HG03039 (cell line): ENCODE data around the gene RFNG.

Experiments used
- ATAC-seq: cut with Tn5 transposase; IDR thresholded peaks from one replicate; pipeline ENCODE4 v1.9.1; 2021; ENCODE audit warnings: mild to moderate bottlenecking, moderate library complexity; ENCODE audit not compliant: unreplicated experiment

Gene RFNG

DNA sequence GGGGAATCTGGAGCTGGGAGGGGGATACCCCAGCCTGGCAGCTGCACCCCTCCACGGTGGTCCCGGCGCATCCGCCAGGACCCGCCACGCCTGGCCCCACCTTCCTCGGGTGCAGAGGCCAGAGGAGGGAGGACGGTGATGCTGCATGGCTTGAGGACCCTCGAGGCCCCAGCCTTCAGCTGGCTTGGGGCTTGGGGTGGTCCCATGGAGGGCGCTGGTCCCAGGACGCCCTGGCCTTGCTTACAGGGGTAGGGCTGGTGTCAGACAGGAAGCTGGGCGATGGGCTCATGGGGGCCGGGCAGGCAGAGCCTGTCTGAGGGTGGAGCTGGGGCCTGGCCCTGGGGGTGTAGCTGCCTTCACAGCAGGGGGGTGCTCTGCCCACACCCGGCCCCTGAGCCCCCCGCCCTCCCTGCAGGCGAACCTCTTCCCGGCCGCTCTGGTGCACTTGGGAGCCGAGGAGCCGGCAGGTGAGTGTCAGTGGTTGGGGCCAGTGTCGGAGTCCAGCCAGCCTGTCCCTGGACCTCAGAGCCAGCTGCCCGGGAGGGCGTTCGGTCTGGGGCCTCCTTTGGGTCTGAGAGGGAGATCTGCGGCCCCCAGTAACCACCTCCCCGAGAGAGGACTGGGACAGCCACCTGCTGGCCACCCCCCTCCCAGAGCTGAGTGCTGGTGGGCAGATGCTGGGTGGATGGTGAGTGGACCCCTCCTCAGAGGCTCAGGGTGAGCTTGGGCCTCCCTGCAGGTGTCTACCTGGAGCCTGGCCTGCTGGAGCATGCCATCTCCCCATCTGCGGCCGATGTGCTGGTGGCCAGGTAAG is 35.3 kb downstream of the RFNG start:
- no peak for ATAC-seq

DNA sequence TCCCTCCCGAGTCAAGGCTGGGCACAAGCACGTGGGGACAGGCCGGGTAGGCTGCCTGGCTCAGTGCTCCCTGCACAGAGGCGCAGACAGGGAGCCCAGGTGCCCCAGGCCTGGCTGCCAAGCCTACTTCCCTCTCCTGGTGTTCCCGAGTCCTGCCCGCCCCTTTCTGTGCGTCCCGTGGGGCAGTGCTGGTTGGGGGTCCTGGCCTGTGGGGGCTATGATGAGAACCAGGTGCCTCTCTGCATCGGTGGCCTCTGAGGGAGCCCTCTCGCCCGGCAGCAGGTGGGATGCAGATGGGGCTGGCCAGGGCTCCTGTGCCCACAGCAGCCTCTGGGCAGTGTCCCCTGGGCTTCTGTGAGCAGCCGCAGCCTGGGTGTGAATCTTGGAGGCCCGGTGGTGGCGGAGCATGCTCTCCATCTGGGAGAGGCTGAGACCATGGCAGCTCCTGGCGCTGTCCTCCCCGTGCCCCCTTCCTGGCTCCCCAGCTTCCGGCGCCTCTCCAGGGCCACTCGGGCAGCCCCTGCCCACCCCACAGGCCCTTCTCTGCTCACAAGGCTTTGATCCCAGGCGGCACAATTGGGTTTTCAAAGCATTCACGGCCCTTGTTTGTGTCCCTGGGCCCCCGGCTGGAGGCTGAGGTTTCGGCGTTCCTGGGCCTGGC is 36.2 kb downstream of the RFNG start:
- ATAC-seq, result no peak

DNA sequence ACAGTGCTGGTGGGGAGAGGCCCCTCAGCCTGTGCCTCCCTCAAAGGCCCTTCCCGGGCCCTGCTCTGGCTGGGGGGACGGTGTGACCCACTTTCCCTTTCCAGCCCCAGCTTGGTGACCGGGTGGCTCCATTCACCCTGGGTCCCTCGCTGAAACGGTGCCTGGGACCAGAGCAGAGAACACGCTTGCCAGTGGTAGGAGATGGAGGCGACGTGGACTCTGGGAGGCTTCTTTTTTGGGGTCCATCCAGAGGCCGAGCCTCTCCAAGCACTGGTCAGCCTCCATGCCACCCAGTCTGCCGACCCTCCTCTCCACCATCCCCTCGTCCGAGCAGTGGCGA is 36.7 kb downstream of the RFNG start:
- ATAC-seq, result no peak

DNA sequence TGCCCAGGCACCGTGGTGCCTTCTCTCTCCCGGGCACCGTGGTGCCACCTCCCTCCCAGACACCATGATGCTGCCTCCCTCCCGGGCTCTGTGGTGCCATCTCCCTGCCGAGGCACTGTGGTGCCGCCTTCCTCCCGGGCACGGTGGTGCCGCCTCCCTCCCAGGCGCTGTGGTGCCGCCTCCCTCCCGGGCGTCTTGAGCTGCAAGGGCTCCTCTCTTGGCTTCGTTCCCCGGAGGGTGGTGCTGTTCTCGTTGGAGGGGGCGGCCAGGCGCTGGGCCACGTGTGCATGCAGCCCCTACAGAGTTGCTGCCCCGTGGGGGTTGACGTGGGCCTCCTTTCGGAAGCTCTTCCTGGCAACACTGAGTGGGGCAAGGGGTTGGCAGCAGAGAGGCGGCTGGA is 37.2 kb downstream of the RFNG start:
- no peak for ATAC-seq

DNA sequence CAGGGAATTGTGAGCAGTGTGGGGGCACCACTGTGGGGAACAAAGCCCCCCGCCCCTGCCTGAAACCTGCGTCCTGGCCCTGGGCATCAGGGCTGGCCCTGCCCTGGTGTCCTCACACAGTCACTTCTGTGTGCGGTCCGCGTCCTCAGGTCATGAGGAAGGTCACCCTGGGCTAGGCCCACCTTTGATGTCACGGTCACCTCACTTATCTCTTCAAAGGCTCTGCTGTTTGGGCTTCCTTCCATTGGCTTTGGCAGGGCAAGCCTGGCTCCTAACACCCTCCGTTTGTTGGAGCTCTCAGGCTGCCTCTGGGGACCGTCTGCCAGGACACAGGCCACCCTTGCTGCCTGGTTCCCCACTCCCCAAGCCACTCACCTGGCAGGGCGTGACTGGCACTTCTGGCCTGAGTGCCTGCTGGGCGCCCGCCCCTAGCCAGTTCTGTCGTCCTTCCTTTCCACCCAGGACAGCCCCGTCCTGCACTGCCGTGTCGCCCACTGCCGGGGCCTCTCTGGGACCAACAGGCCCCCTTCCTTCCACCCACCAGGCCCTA is 37.8 kb downstream of the RFNG start:
- ATAC-seq, result no peak

DNA sequence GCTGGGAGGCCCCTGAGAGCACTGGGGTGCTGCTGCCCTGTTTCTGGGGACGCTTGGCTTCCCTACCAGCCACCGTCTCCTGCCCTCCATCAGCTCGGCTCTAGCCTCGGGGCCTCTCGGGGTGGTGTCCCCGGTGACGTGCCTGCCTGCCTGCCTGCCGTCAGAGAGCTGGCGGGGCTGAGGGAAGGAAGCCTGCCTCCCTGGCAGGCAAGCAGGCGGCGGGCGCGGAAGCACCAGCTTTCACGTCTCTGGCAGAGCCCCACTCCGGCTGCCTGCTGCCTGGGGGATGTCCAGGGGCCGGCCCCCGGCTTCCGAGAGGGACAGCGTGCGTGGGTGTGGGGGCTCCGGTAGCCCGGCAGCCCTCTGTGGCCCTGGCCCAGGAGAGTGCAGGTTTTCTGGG is 38.3 kb downstream of the RFNG start:
- no peak for ATAC-seq

DNA sequence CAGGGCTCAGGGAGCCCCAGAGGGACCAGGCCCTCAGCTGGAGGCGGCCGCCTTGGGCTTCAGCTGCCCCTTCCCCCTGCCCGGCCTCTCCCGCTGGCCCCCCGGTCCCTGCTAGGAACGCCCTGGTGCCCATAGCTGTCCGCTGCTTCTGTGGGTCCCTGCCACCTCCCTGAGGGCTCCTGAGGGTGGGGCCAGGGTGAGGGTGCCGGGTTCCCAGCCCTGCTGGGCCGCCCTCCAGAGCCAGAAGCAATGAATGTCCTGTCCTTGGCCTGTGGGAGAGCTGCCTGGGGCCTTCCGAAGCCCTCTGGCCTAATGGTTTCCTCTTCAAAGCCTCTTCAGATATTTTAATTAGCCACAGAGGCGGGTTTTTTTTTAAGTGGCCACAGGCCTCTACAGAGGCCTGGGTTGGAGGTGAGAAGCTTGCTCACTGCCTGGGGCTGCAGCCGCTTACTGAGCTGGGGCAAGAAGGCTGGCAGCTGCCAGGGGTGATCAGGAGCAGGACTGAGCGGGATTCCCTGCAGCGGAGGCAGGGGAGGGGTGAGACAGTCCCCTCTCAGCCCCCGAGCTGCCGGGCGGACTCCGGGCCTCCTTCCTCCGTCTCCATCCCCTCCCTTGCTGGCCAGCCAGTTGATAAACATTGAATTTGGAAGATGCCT is 38.8 kb downstream of the RFNG start:
- ATAC-seq, result no peak

DNA sequence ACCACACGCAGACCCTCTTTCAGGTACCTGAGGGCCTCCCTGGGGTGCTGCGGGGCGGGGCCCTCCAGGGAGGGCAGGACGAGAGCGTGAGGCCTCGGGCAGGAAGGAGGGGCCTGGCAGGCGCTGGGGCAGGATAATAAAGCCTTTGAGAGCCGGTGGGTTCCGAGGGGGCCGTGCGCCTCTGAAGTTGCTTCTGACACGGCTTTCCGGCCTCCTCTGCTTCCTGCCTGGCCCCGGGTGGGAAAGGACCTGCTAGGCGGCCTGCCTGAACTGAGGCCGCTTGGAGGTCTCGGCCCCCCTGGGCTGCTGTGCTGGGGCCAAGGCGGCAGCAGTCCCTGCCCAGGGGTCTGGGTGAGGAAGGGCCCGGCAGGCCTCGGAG is 39.4 kb downstream of the RFNG start:
- ATAC-seq, result no peak

DNA sequence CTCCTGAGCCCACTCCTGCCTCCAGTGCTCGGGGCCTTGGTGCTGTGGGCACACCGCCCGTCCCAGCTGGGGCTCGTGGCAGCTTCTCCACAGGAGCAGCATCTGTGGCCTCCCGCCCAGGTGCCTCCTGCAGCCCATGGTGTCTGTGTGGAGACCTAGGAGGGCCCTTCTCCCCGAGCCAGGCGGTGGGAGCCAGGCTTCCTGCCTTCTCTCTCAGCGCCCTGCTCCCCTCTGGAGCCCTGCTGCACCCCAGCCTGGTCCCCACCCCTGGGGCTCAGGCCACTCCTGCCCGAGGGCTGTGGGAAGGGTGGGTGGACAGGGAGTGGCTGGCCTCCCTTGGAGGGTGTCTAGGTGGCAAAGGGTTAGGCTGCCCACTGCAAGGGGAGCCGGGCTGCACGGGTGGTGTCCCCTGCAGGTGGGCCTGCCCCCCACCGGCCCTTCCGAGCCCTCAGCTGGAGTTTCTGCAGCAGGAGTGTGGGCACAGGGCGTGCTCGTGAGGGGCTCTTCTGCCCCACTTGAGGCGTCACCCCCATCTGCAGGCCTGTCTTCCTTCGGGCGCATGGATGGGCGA is 39.9 kb downstream of the RFNG start:
- no peak for ATAC-seq

DNA sequence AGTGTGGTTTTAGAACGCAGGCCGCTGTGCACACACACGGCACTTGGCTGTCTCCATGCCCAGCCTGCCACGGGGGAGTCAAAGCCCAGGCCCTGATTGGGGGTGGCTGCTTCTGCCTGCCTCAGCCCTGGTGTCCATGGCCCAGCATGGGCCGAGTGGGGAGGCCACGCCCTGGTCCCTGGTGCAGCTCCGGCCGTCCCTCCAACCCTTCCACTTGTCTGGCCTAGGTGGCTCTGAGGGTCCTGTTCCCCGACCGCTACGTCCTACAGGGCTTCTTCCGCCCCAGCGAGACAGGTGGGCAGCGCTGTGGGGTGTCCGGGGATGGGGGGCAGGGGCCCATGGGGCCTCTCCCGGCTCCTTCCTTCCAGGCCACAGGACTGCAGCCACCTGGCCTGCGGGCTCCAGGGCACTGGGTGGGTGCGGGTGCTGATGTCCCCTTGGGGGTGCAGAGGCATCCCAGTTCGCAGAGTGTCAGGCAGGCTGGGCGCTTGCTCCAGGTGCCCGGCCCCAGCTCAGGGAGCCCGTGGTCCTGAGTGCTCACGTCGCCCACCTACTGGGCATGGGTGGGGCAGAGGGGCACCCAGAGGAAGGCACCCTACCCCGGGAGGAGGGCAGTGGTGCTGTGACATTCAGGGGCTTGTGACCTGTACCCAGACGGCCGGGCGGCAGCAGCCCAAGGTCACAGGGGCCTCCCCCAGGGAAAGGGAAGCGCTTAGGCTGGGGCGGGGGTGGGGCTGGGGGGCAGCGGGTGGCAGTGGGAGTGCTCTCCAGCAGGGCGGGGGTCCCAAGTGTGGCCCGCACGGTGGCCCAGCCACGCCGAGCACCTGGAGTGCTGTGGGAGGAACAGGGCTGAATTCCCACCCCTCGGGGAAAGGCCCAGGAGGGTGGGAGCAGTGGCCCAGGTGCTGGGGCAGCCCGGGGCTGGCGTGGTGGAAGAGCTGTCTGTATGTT is 40.8 kb downstream of the RFNG start:
- no peak for ATAC-seq

DNA sequence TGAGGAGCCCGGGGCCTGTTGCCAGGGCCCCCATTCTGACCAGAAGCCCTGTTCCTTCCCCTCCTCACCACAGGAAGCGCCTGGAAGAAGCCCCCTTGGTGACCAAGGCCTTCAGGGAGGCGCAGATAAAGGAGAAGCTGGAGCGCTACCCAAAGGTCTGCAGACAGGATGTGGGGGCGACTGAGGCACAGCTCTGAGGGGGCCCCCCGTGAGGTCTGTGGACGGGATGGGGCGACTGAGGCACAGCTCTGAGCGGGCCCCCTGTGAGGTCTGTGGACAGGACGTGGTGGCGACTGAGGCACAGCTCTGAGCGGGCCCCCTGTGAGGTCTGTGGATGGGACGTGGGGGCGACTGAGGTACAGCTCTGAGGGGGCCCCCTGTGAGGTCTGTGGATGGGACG is 42.2 kb downstream of the RFNG start:
- no peak for ATAC-seq

DNA sequence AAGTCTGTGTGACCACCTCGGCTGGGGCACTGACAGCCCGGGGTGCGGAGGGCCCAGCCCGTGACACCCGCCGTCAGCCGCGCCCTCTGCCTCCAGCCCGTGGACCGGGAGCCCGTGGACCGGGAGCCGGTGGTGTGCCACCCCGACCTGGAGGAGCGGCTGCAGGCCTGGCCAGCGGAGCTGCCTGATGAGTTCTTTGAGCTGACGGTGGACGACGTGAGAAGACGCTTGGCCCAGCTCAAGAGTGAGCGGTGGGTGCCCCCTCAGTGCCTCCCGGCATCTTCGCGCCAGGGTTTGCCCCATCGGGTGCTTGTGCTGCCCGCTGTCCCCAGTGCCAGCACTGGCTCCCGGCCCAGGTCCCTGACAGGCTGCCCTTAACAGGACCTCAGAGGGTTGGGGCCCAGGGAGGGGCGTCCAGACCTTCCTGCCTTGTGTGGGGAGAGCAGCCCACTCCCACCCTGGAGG is 42.6 kb downstream of the RFNG start:
- no peak for ATAC-seq

DNA sequence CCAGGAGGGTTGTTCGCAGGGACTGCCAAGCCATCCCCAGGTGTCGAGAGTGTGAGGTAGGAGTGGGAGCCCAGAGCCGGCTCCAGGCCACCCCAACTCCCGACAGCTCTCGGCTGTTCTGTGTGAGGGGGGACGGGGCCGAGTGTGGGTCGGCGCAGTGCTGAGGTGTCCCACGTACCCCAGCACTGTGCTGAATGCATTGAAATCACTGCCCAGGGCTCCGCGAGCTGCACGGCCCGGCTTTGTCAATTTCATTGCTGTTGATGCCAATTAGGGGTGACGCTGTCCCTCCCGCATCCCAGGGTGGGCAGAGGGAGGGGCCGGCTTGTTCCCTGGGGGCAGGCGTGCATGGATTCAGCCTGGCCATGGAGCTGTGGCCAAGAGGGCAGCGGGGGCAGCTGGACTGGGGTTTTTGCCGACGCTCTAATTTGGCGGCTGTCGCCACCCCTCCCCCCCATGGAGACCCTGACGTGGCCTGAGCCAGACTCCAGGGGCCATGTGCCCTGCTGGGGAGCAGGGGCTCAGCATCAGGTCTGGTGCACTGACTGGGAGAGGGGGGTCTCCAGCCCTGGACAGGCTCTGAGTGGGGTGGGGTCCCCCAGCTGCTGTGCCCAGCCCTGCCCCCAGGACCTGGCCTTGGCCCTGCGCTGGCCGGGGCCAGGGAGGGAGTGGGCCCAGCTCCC is 43.2 kb downstream of the RFNG start:
- ATAC-seq, result no peak

DNA sequence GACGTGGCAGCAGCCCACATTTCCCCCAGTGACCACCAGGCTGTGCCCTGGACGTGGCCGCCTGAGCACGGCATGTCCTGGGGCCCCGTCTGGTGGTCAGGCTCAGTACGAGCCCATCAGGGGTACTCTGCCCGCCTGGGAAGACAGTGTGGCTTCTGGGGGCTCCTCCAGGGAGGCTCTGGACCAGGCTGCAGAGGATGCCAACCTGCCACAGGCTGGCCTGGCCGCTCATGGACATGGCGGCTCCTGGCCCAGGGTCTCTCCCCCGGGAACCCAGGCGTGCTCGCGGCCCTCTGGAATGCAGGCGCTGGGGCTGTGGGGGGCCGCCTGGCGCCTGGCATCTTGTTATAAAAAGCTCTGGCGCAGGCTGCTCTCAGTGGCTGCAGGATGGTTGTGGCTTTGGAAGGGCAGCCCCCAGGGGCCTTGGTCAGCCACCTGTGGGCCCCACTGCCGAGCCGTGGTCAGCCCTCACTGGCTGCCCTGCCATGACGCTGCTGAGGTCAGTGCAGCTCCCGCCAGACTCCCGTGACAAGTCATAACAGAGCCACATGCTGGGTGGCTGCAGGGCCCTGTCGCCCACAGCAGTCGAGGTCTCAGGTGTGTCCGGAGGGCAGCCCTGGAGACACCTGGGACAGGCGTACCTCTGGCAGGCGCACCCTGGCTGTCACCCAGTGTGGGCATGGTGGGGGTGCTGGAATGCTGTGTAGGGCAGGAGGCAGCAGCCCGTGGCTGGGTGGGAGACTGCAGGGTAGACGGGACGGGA is 43.9 kb downstream of the RFNG start:
- no peak for ATAC-seq

DNA sequence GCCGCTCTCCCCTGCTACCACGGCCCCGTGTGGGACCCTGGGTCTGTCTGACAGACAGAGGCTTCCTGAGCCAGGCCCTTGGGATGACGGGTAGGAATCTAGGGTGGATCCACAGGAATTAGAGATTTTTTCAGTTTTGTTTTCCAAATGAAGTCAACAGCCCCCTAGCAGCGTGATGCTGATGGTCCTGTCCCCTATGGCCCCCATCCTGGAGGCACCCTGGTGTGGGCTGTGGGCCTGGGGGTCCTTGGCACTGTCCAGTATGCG is 44.5 kb downstream of the RFNG start:
- ATAC-seq, result no peak

DNA sequence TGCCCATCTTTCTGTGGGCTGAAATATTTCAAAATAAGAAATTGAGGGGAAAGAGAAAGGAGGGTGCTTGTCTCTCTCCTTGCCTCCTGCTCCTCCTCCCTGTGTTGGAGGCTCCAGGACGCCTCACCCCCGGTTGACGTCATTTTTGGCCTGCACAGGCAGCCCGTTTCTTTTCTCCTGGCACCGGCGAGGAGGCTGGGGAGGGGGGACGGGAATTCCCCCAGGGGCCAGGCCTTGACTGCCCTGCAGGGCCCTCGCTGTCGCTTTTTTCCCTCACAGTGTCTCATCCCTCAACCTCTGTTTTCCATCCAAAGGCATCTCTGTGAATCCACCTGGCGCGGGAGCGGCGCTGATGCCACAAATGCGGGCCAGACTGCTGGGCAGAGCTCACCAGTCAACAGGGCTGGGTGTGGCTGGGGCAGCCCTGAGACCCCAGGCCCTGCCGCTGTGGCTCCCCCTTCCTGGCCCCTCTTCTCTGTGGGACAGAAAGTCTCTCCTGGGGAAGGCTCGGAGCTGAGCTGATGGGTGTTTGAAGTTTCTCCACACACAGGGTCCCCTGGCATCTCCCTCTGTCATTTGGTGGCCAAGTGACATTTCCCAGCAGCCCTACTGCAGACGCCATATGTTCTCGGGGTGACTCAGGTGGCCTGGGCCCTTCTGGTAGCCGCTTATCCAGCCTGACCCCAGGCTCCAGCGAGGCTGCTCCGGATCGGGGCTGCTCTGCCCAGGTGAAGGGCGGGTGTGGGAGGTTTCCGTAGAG is 45.0 kb downstream of the RFNG start:
- ATAC-seq, result no peak

DNA sequence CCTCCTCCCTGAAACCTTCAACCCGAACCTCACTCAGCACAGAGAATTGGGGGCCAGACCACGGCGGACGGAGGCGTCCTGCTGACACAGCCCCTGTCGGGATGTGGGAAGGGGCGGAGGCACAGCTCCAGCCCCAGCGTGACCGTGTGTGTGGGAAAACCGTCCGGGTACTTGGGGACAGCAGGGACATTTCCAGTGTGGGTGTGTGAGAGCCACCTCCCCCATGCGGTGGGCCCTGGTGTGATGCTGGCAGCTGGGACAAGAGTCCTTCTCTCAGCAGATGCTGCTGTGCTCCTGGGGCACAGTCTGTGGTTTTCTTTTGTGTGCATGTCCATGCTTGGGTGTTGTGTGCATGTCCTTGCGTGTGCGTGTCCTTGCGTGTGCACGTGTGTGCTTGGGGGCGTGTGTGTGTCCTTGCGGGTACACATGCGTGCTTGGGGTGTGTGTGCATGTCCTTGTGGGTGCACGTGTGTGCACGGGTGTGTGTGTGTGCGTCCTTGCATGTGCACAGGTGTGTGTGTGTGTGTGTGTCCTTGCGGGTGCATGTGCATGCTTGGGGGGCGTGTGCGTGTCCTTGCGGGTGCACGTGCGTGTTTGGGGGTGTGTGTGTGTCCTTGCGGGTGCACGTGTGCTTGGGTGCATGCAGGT is 45.8 kb downstream of the RFNG start:
- ATAC-seq, result no peak
